ENCODE data around the gene NPFFR2. TPM values are rescaled to one million over a fixed set of nuclear protein-coding genes. Genes with fewer than 3 reads are reported as not detected.
"Not testable (repeated sequence)": the region's sequence is repeated elsewhere in the genome, so short reads cannot be mapped to it uniquely, and the experiment has no call there.

Gene NPFFR2
- total RNA-seq, 1 donor = 0.21 TPM

GRCh38 chr4:72090606-72091005 is 58.8 kb downstream of the NPFFR2 start:
- not testable (repeated sequence) for H3K27me3 ChIP-seq (ENCODE audit: insufficient read depth, low read length); H3K9me3 ChIP-seq (ENCODE audit: low read depth, low read length); H3K4me3 ChIP-seq (ENCODE audit: low read length); H3K4me1 ChIP-seq (ENCODE audit: insufficient read depth, low read length)

- Histone ChIP-seq H3K4me1 (ENCODE audit: insufficient read depth, low read length) (no peaks in the 10 kb centered on the region), H3K27me3 (ENCODE audit: insufficient read depth, low read length) (no peaks in the 10 kb centered on the region), H3K4me3 (ENCODE audit: low read length) (no peak overlapping the region), H3K9me3 (ENCODE audit: low read depth, low read length) (no peaks in the 10 kb centered on the region)
Observed at GRCh38 chr4:72094059-72094797, 62.4 kb downstream of the NPFFR2 start.

GRCh38 chr4:72107456-72107855 is 75.7 kb downstream of the NPFFR2 start:
- no peaks in the 10 kb centered on the region for H3K27me3 ChIP-seq (ENCODE audit: insufficient read depth, low read length)
- no peak overlapping the region for H3K4me3 ChIP-seq (ENCODE audit: low read length)
- H3K4me1 ChIP-seq (ENCODE audit: insufficient read depth, low read length) = no peaks in the 10 kb centered on the region
- H3K9me3 ChIP-seq (ENCODE audit: low read depth, low read length) = no peaks in the 10 kb centered on the region

GRCh38 chr4:72109364-72109763 is 77.6 kb downstream of the NPFFR2 start:
- H3K27me3 ChIP-seq (ENCODE audit: insufficient read depth, low read length) = no peaks in the 10 kb centered on the region

GRCh38 chr4:72109959-72110497 is 78.2 kb downstream of the NPFFR2 start:
- Histone ChIP-seq H3K4me1 (ENCODE audit: insufficient read depth, low read length) (no peaks in the 10 kb centered on the region), H3K27me3 (ENCODE audit: insufficient read depth, low read length) (no peaks in the 10 kb centered on the region), H3K9me3 (ENCODE audit: low read depth, low read length) (no peaks in the 10 kb centered on the region), H3K4me3 (ENCODE audit: low read length) (no peak overlapping the region)

More at GRCh38 chr4:72109364-72109763, 77.6 kb downstream of the NPFFR2 start:
- Histone ChIP-seq H3K4me1 (ENCODE audit: insufficient read depth, low read length) (no peaks in the 10 kb centered on the region), H3K4me3 (ENCODE audit: low read length) (no peak overlapping the region), H3K9me3 (ENCODE audit: low read depth, low read length) (no peaks in the 10 kb centered on the region)

GRCh38 chr4:72110886-72111285 is 79.1 kb downstream of the NPFFR2 start:
- Histone ChIP-seq H3K27me3 (ENCODE audit: insufficient read depth, low read length) (no peaks in the 10 kb centered on the region), H3K9me3 (ENCODE audit: low read depth, low read length) (no peaks in the 10 kb centered on the region), H3K4me3 (ENCODE audit: low read length) (no peak overlapping the region), H3K4me1 (ENCODE audit: insufficient read depth, low read length) (no peaks in the 10 kb centered on the region)

GRCh38 chr4:72111863-72112262 is 80.1 kb downstream of the NPFFR2 start:
- Histone ChIP-seq H3K9me3 (ENCODE audit: low read depth, low read length) (no peaks in the 10 kb centered on the region), H3K4me1 (ENCODE audit: insufficient read depth, low read length) (no peaks in the 10 kb centered on the region), H3K27me3 (ENCODE audit: insufficient read depth, low read length) (no peaks in the 10 kb centered on the region), H3K4me3 (ENCODE audit: low read length) (no peak overlapping the region)

GRCh38 chr4:72112514-72113156 is 80.8 kb downstream of the NPFFR2 start:
- Histone ChIP-seq H3K27me3 (ENCODE audit: insufficient read depth, low read length) (no peaks in the 10 kb centered on the region), H3K4me3 (ENCODE audit: low read length) (no peak overlapping the region), H3K9me3 (ENCODE audit: low read depth, low read length) (no peaks in the 10 kb centered on the region), H3K4me1 (ENCODE audit: insufficient read depth, low read length) (no peaks in the 10 kb centered on the region)

- no peaks in the 10 kb centered on the region for H3K9me3 ChIP-seq (ENCODE audit: low read depth, low read length)
- no peak overlapping the region for H3K4me3 ChIP-seq (ENCODE audit: low read length)
- H3K4me1 ChIP-seq (ENCODE audit: insufficient read depth, low read length) = no peaks in the 10 kb centered on the region
- H3K27me3 ChIP-seq (ENCODE audit: insufficient read depth, low read length) = no peaks in the 10 kb centered on the region
Observed at GRCh38 chr4:72118017-72118416, 86.2 kb downstream of the NPFFR2 start.

- Histone ChIP-seq H3K4me3 (ENCODE audit: low read length) (no peak overlapping the region), H3K27me3 (ENCODE audit: insufficient read depth, low read length) (no peaks in the 10 kb centered on the region), H3K9me3 (ENCODE audit: low read depth, low read length) (no peaks in the 10 kb centered on the region), H3K4me1 (ENCODE audit: insufficient read depth, low read length) (no peaks in the 10 kb centered on the region)
Observed at GRCh38 chr4:72119946-72120345, 88.1 kb downstream of the NPFFR2 start.

- no peaks in the 10 kb centered on the region for H3K4me1 ChIP-seq (ENCODE audit: insufficient read depth, low read length)
Observed at GRCh38 chr4:72128741-72129140, 96.9 kb downstream of the NPFFR2 start.

GRCh38 chr4:72136429-72136828 is 104.6 kb downstream of the NPFFR2 start:
- no peaks in the 10 kb centered on the region for H3K9me3 ChIP-seq (ENCODE audit: low read depth, low read length)
- no peaks in the 10 kb centered on the region for H3K4me1 ChIP-seq (ENCODE audit: insufficient read depth, low read length)
- H3K27me3 ChIP-seq (ENCODE audit: insufficient read depth, low read length) = no peaks in the 10 kb centered on the region
- H3K4me3 ChIP-seq (ENCODE audit: low read length) = no peak overlapping the region

More at GRCh38 chr4:72128741-72129140, 96.9 kb downstream of the NPFFR2 start:
- Histone ChIP-seq H3K4me3 (ENCODE audit: low read length) (no peak overlapping the region), H3K27me3 (ENCODE audit: insufficient read depth, low read length) (no peaks in the 10 kb centered on the region), H3K9me3 (ENCODE audit: low read depth, low read length) (no peaks in the 10 kb centered on the region)

GRCh38 chr4:72139997-72140396 is 108.2 kb downstream of the NPFFR2 start:
- H3K9me3 ChIP-seq (ENCODE audit: low read depth, low read length); H3K4me3 ChIP-seq (ENCODE audit: low read length); H3K27me3 ChIP-seq (ENCODE audit: insufficient read depth, low read length); H3K4me1 ChIP-seq (ENCODE audit: insufficient read depth, low read length): not testable (repeated sequence)

- Histone ChIP-seq H3K4me3 (ENCODE audit: low read length) (no peak overlapping the region), H3K9me3 (ENCODE audit: low read depth, low read length) (no peaks in the 10 kb centered on the region), H3K27me3 (ENCODE audit: insufficient read depth, low read length) (no peaks in the 10 kb centered on the region), H3K4me1 (ENCODE audit: insufficient read depth, low read length) (no peaks in the 10 kb centered on the region)
Observed at GRCh38 chr4:72144241-72144640, 112.4 kb downstream of the NPFFR2 start.

GRCh38 chr4:72152731-72153130 is 120.9 kb downstream of the NPFFR2 start:
- Histone ChIP-seq H3K4me3 (ENCODE audit: low read length) (no peak overlapping the region), H3K4me1 (ENCODE audit: insufficient read depth, low read length) (no peaks in the 10 kb centered on the region), H3K9me3 (ENCODE audit: low read depth, low read length) (peaks cover 6% of the 10 kb centered on the region), H3K27me3 (ENCODE audit: insufficient read depth, low read length) (no peaks in the 10 kb centered on the region)

- H3K4me1 ChIP-seq (ENCODE audit: insufficient read depth, low read length); H3K4me3 ChIP-seq (ENCODE audit: low read length); H3K27me3 ChIP-seq (ENCODE audit: insufficient read depth, low read length); H3K9me3 ChIP-seq (ENCODE audit: low read depth, low read length): not testable (repeated sequence)
Observed at GRCh38 chr4:72153634-72154033, 121.8 kb downstream of the NPFFR2 start.
